ENCODE data around the gene EIF4EBP2.

Gene EIF4EBP2

GRCh38 chr10:70360215-70360614 lies 43.7 kb upstream of the EIF4EBP2 start:
- no peak overlapping the region for H3K4me3 ChIP-seq (ENCODE audit: low read depth, low read length)
- no peak for TF ChIP-seq CTCF (conservative IDR thresholded peaks at IDR 0.05; ENCODE audit: low read depth, low read length)
- no peak for DNase-seq (ENCODE audit: low read depth)

- no peak for DNase-seq (ENCODE audit: low read depth)
- H3K4me3 ChIP-seq (ENCODE audit: low read depth, low read length): no peak overlapping the region
- no peak for TF ChIP-seq CTCF (conservative IDR thresholded peaks at IDR 0.05; ENCODE audit: low read depth, low read length)
Observed at GRCh38 chr10:70362328-70362727, 41.6 kb upstream of the EIF4EBP2 start.

- no peak for TF ChIP-seq CTCF (conservative IDR thresholded peaks at IDR 0.05; ENCODE audit: low read depth, low read length)
- no peak overlapping the region for H3K4me3 ChIP-seq (ENCODE audit: low read depth, low read length)
- DNase-seq (ENCODE audit: low read depth): no peak
Observed at GRCh38 chr10:70363292-70363691, 40.7 kb upstream of the EIF4EBP2 start.

GRCh38 chr10:70363971-70364771 lies 39.8 kb upstream of the EIF4EBP2 start:
- DNase-seq (ENCODE audit: low read depth): peak; percentile 100
- no peak overlapping the region for H3K4me3 ChIP-seq (ENCODE audit: low read depth, low read length)
- peak; percentile 95 for TF ChIP-seq CTCF (conservative IDR thresholded peaks at IDR 0.05; ENCODE audit: low read depth, low read length)

- H3K4me3 ChIP-seq (ENCODE audit: low read depth, low read length): no peak overlapping the region
- DNase-seq (ENCODE audit: low read depth): no peak
- TF ChIP-seq CTCF (conservative IDR thresholded peaks at IDR 0.05; ENCODE audit: low read depth, low read length): no peak
Observed at GRCh38 chr10:70364772-70365091, 39.2 kb upstream of the EIF4EBP2 start.

- TF ChIP-seq CTCF (conservative IDR thresholded peaks at IDR 0.05; ENCODE audit: low read depth, low read length): no peak
- DNase-seq (ENCODE audit: low read depth): peak; percentile 68
- H3K4me3 ChIP-seq (ENCODE audit: low read depth, low read length): no peak overlapping the region
Observed at GRCh38 chr10:70367195-70367796, 36.6 kb upstream of the EIF4EBP2 start.
